ENCODE data around the gene MED25. TPM values are rescaled to one million over a fixed set of nuclear protein-coding genes. Genes with fewer than 3 reads are reported as not detected.
A peak's percentile ranks its signal among the peaks of the same experiment; 100 is the strongest.

Gene MED25
- total RNA-seq, 1 donor from 2014 or later = 72.2 TPM

- H3K27ac Mint-ChIP-seq (ENCODE audit: unreplicated experiment) = peak overlapping the region; percentile 63
- FAIRE-seq = no peak
- H3K27me3 Mint-ChIP-seq (ENCODE audit: low read depth, unreplicated experiment) = no peaks in the 10 kb centered on the region
Observed at GRCh38 chr19:49871349-49871985, 53.4 kb downstream of the MED25 start.

GRCh38 chr19:49872245-49873128 is 54.4 kb downstream of the MED25 start:
- FAIRE-seq (no peak), DNase-seq (ENCODE audit: low read depth) (no peak)
- TF ChIP-seq CTCF (IDR thresholded peaks at IDR 0.05; ENCODE audit: insufficient read depth, low read depth, low read length) = no peak
- Histone ChIP-seq H2AFZ (ENCODE audit: low read depth, low read length) (no peak overlapping the region), H3K36me3 (ENCODE audit: insufficient read depth, low read length) (peaks cover 4% of the 10 kb centered on the region), H3K9ac (ENCODE audit: low read length) (no peak overlapping the region), H3K27me3 (ENCODE audit: insufficient read depth, low read length) (no peaks in the 10 kb centered on the region), H3K9me3 (ENCODE audit: insufficient read depth, low read depth, low read length) (no peaks in the 10 kb centered on the region), H3K27ac (ENCODE audit: low read depth, low read length) (no peak overlapping the region), H3K4me3 (ENCODE audit: insufficient read depth, low read depth, low read length) (no peak overlapping the region), H3K4me2 (ENCODE audit: low read length) (no peak overlapping the region), H4K20me1 (ENCODE audit: insufficient read depth, low read length) (no peaks in the 10 kb centered on the region), H3K4me1 (ENCODE audit: insufficient read depth, low read length) (peaks cover 30% of the 10 kb centered on the region), H3K79me2 (ENCODE audit: insufficient read depth, low read length) (peaks cover 52% of the 10 kb centered on the region)
- H3K27ac Mint-ChIP-seq (ENCODE audit: unreplicated experiment) = peak overlapping the region; percentile 34
- no peaks in the 10 kb centered on the region for H3K27me3 Mint-ChIP-seq (ENCODE audit: low read depth, unreplicated experiment)
- H3K9me3 Mint-ChIP-seq (ENCODE audit: unreplicated experiment) = no peaks in the 10 kb centered on the region
- peak overlapping the region; percentile 60 for H3K4me3 Mint-ChIP-seq (ENCODE audit: unreplicated experiment)
- peaks cover 14% of the 10 kb centered on the region for H3K36me3 Mint-ChIP-seq (ENCODE audit: low read depth, unreplicated experiment)
- H3K4me1 Mint-ChIP-seq (ENCODE audit: low read depth, unreplicated experiment) = peaks cover 6% of the 10 kb centered on the region

More at GRCh38 chr19:49871349-49871985, 53.4 kb downstream of the MED25 start:
- Mint-ChIP-seq H3K4me1 (ENCODE audit: low read depth, unreplicated experiment) (peaks cover 6% of the 10 kb centered on the region), H3K9me3 (ENCODE audit: unreplicated experiment) (no peaks in the 10 kb centered on the region), H3K36me3 (ENCODE audit: low read depth, unreplicated experiment) (peaks cover 14% of the 10 kb centered on the region), H3K4me3 (ENCODE audit: unreplicated experiment) (peak overlapping the region; percentile 60)
- H3K27ac ChIP-seq (ENCODE audit: low read depth, low read length) = no peak overlapping the region
- H3K9me3 ChIP-seq (ENCODE audit: insufficient read depth, low read depth, low read length) = no peaks in the 10 kb centered on the region
- TF ChIP-seq CTCF (IDR thresholded peaks at IDR 0.05; ENCODE audit: insufficient read depth, low read depth, low read length) (no peak), EZH2 (IDR thresholded peaks at IDR 0.05; ENCODE audit: insufficient read depth, low read length) (no peak)
- no peak for DNase-seq (ENCODE audit: low read depth)
- H2AFZ ChIP-seq (ENCODE audit: low read depth, low read length) = no peak overlapping the region
- H3K79me2 ChIP-seq (ENCODE audit: insufficient read depth, low read length) = peaks cover 58% of the 10 kb centered on the region
- H3K4me1 ChIP-seq (ENCODE audit: insufficient read depth, low read length) = peaks cover 36% of the 10 kb centered on the region
- no peaks in the 10 kb centered on the region for H4K20me1 ChIP-seq (ENCODE audit: insufficient read depth, low read length)
- no peak overlapping the region for H3K9ac ChIP-seq (ENCODE audit: low read length)
- no peak overlapping the region for H3K4me3 ChIP-seq (ENCODE audit: insufficient read depth, low read depth, low read length)
- H3K27me3 ChIP-seq (ENCODE audit: insufficient read depth, low read length) = no peaks in the 10 kb centered on the region
- H3K4me2 ChIP-seq (ENCODE audit: low read length) = no peak overlapping the region
- H3K36me3 ChIP-seq (ENCODE audit: insufficient read depth, low read length) = peaks cover 4% of the 10 kb centered on the region
